Measurements from ENCODE around the gene CD160. TPM values are rescaled to one million over a fixed set of nuclear protein-coding genes. Genes with fewer than 3 reads are reported as not detected.

The CD160 gene, protein sequence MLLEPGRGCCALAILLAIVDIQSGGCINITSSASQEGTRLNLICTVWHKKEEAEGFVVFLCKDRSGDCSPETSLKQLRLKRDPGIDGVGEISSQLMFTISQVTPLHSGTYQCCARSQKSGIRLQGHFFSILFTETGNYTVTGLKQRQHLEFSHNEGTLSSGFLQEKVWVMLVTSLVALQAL
- total RNA-seq (2016; rRNA removed; fragmentation: Illumina TruSeq; extraction: Trizol) (not detected in 2 replicates), polyA plus RNA-seq (2011; rRNA removed) (0.04 and 0.09 TPM in 2 replicates), polyA minus RNA-seq (2011; rRNA and poly(A)+ RNA removed; ENCODE audit: low replicate concordance) (0.09 TPM in 1 of 2 replicates, not detected in the other), Bru-seq, nascent RNA (percentile 16 among the genes with signal in this experiment), BruChase-seq, experiment 1, labeled RNA remaining after a 6-hour chase (percentile 11 among the genes with signal in this experiment), BruChase-seq, experiment 2, labeled RNA remaining after a 2-hour chase (percentile 18 among the genes with signal in this experiment)
- total RNA-seq (2016; cell fraction: cytosol; rRNA removed; fragmentation: Illumina TruSeq; extraction: Trizol; ENCODE audit: low read depth), result not detected in 2 replicates
- total RNA-seq (2016; cell fraction: insoluble cytoplasmic fraction; rRNA removed; fragmentation: Illumina TruSeq; extraction: Trizol), result not detected in 2 replicates
- total RNA-seq (2016; cell fraction: membrane; rRNA removed; fragmentation: Illumina TruSeq; extraction: Trizol), result not detected in 2 replicates
- not detected in 2 replicates for total RNA-seq (2016; cell fraction: nucleus; rRNA removed; fragmentation: Illumina TruSeq; extraction: Trizol)
- not detected in 2 replicates for polyA plus RNA-seq (2011; cell fraction: cytosol; rRNA removed)
- not detected in 2 replicates for polyA plus RNA-seq (2011; cell fraction: nucleus; rRNA removed)
- polyA plus RNA-seq (2012), result 0.20 TPM in 1 of 2 replicates, not detected in the other
- polyA plus RNA-seq (2016; cell fraction: cytosol; fragmentation: Illumina TruSeq; extraction: Trizol; ENCODE audit: low read depth), result not detected in 2 replicates
- polyA plus RNA-seq (2016; cell fraction: insoluble cytoplasmic fraction; fragmentation: Illumina TruSeq; extraction: Trizol; ENCODE audit: low read depth), result not detected in 2 replicates
- polyA plus RNA-seq (2016; cell fraction: membrane; fragmentation: Illumina TruSeq; extraction: Trizol; ENCODE audit: low read depth), result not detected in 2 replicates
- not detected in 2 replicates for polyA plus RNA-seq (2016; cell fraction: nucleus; fragmentation: Illumina TruSeq; extraction: Trizol; ENCODE audit: insufficient read depth, low read depth)
- polyA minus RNA-seq (2011; cell fraction: cytosol; rRNA and poly(A)+ RNA removed), result not detected in 2 replicates
- not detected in 2 replicates for polyA minus RNA-seq (2011; cell fraction: nucleus; rRNA and poly(A)+ RNA removed)
- long read RNA-seq, experiment 1, result 0 reads
- long read RNA-seq, experiment 2, result 0 reads

DNA sequence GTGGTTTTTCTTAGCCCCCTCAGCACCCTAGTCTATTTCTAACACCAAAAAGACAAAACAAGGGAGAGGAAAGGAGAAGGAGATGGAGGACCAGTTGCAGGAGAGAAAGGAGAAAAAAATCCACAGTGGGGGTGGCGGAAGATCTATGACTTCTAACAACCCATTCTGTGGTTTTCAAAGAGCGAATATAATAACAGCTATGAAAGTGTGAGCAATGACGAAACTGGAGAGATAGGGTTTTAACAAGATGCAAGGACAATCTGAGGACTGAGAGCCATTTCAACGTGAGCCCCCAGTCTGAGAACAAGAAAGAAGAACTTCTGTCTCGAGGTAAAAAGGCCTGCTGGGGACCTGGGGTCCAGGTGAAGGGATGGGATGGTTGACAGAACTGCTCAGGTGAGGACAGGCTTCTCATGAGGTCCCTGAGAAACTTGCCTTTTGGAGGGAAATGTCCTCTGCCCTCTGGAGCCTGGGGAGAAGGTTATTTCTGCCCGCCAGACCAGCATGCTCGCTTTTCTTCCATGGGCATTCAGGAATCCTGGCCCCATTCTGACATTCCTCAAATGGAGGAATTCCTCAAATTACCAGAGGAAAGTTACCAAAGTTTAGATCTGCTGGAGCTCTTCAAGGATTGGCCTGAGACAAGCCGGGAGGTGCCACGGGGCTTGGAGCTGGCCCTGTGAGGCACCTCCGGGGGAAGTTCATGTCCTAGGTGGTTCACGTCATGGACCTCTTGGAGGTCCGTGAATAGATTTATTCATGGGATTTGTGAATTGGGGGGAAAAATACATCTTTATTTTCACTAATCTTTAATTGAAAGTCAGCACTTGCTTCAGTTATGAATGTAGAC lies at the start of gene CD160:
TSS of gene CD160 (plus strand) at position 270 of the 850 bp plus-strand sequence. CDS start 8,829 bp downstream, outside the sequence.
- Histone ChIP-seq H3K4me2 (ENCODE audit: low read depth, low read length) (no peak within 1 kb of the TSS), H3K27ac (ENCODE audit: extremely low read length, insufficient read depth, low read length) (no peak within 1 kb of the TSS)
- no peak for TF ChIP-seq SALL2 (CRISPR knock-in tag; IDR thresholded peaks at IDR 0.05)
- TF ChIP-seq SMYD3 (CRISPR knock-in tag; IDR thresholded peaks at IDR 0.05), result no peak
- TF ChIP-seq, protein P1, sequence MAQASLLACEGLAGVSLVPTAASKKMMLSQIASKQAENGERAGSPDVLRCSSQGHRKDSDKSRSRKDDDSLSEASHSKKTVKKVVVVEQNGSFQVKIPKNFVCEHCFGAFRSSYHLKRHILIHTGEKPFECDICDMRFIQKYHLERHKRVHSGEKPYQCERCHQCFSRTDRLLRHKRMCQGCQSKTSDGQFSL (CRISPR knock-in tag; IDR thresholded peaks at IDR 0.05), result no peak
- TF ChIP-seq ZKSCAN1 (IDR thresholded peaks at IDR 0.05; ENCODE audit: low read length), result no peak
- no peak for TF ChIP-seq DR1 (CRISPR knock-in tag; IDR thresholded peaks at IDR 0.05)
- no peak for TF ChIP-seq RNF2 (conservative IDR thresholded peaks at IDR 0.05; ENCODE audit: low read depth)
- TF ChIP-seq KDM3A (CRISPR knock-in tag; IDR thresholded peaks at IDR 0.05; ENCODE audit: low read depth), result no peak
- no peak for TF ChIP-seq ATM (IDR thresholded peaks at IDR 0.05; ENCODE audit: borderline replicate concordance)
- no peak for TF ChIP-seq DPF2 (CRISPR knock-in tag; IDR thresholded peaks at IDR 0.05; ENCODE audit: borderline replicate concordance, low read depth)
- no peak for TF ChIP-seq ZNF563 (CRISPR knock-in tag; IDR thresholded peaks at IDR 0.05)
- TF ChIP-seq SPEN (CRISPR knock-in tag; IDR thresholded peaks at IDR 0.05; ENCODE audit: low read depth), result no peak
- TF ChIP-seq HNF4A (CRISPR knock-in tag; IDR thresholded peaks at IDR 0.05), result no peak
- no peak for TF ChIP-seq ZNF773 (CRISPR knock-in tag; IDR thresholded peaks at IDR 0.05; ENCODE audit: borderline replicate concordance)
- TF ChIP-seq, protein P2, sequence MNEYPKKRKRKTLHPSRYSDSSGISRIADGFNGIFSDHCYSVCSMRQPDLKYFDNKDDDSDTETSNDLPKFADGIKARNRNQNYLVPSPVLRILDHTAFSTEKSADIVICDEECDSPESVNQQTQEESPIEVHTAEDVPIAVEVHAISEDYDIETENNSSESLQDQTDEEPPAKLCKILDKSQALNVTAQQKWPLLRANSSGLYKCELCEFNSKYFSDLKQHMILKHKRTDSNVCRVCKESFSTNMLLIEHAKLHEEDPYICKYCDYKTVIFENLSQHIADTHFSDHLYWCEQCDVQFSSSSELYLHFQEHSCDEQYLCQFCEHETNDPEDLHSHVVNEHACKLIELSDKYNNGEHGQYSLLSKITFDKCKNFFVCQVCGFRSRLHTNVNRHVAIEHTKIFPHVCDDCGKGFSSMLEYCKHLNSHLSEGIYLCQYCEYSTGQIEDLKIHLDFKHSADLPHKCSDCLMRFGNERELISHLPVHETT (CRISPR knock-in tag; conservative IDR thresholded peaks at IDR 0.05), result no peak
- no peak for TF ChIP-seq FOXC1 (CRISPR knock-in tag; IDR thresholded peaks at IDR 0.05; ENCODE audit: borderline replicate concordance)

More for the DNA sequence above, at the start of gene CD160:
- Histone ChIP-seq H3K4me1 (ENCODE audit: insufficient read depth, low read length) (peaks cover 40% of the 10 kb centered on the region), H3K9ac (ENCODE audit: insufficient read depth, low read depth, low read length) (no peak within 1 kb of the TSS), H3K9me3 (ENCODE audit: low read length) (no peaks in the 10 kb centered on the region), H3K36me3 (replicated peaks in 1 of 2; ENCODE audit: control insufficient read depth in 1 of 2, insufficient read depth in 2 of 2, low read length in 2 of 2) (no peaks in the 10 kb centered on the region), H3K27me3 (ENCODE audit: control insufficient read depth in 1 of 2, insufficient read depth in 2 of 2, low read length in 2 of 2) (no peaks in the 10 kb centered on the region), H3K79me2 (ENCODE audit: insufficient read depth, low read length) (no peaks in the 10 kb centered on the region), H3K4me3 (replicated peaks in 1 of 3; ENCODE audit: insufficient read depth in 1 of 3, low read depth in 2 of 3, low read length in 3 of 3) (no peak within 1 kb of the TSS), H4K20me1 (ENCODE audit: insufficient read depth, low read length) (no peaks in the 10 kb centered on the region), H2AFZ (ENCODE audit: low read length) (no peak within 1 kb of the TSS)
- in situ Hi-C loops (cut with HindIII; ENCODE audit: extremely low pct_ligation_motif_present, low pct_unique_long_range_greater_than_20kb), result no loop called here
- no TSS peak for BruUV-seq (replicated peaks)
- POLR2A ChIA-PET, result interaction anchor here (1.2 kb wide), 1 partner anchor 12 kb away, joined by 4 read pairs; the partner anchor contains the start of gene PDZK1
- intact Hi-C loops (cut with micrococcal nuclease; ENCODE audit: unreplicated experiment), result no loop called here
- DNase-seq (ENCODE audit: low spot score) (no peak), ATAC-seq (no peak), FAIRE-seq (no peak)
- WGBS (ENCODE audit: low lambda C conversion rate), result 73% methylated on average over 12 of the region's 12 CpGs
- CTCF ChIA-PET (ENCODE audit: low intra/inter-chr PET ratio, low total read pairs), result no interaction called here
